ENCODE measurements around the gene ABCC1.
"Not testable (repeated sequence)": the region's sequence is repeated elsewhere in the genome, so short reads cannot be mapped to it uniquely, and the experiment has no call there.

Gene ABCC1

DNA sequence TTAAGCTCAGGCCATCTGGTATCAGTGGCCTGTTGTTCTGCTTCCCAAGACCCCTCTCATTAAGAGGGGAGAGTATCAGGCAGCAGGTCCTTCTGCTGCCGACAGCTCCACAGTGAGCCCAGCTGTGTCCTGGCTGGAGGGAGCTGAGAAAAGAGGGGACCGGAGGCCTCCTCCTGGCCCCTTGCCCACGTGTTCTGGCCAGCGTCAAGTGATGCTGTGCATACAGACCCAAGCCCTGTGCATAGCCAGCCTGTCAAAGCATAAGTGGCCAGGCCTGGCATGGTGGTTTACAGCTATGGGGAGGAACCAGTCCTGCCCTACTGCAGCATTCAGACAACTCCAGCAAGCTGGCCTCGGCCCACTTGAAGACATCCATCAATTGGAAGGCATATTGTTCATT, 225.9 kb downstream of the ABCC1 start:
- Histone ChIP-seq H3K79me2 (ENCODE audit: low read length) (no peaks in the 10 kb centered on the region), H2AFZ (ENCODE audit: low read depth, low read length) (no peak overlapping the region), H3K4me2 (ENCODE audit: low read length) (no peak overlapping the region), H3K4me1 (ENCODE audit: low read length) (peaks cover 13% of the 10 kb centered on the region), H3K27me3 (ENCODE audit: low read depth, low read length) (no peaks in the 10 kb centered on the region), H3K9me3 (ENCODE audit: insufficient read depth, low read length) (peaks cover 6% of the 10 kb centered on the region), H3K27ac (ENCODE audit: low read length) (no peak overlapping the region), H4K20me1 (ENCODE audit: insufficient read depth, low read length) (no peaks in the 10 kb centered on the region), H3K36me3 (replicated peaks; ENCODE audit: low read depth, low read length) (peaks cover 6% of the 10 kb centered on the region), H3K4me3 (ENCODE audit: low read length) (no peak overlapping the region), H3K9ac (ENCODE audit: low read length) (no peak overlapping the region)
- TF ChIP-seq, protein P1, sequence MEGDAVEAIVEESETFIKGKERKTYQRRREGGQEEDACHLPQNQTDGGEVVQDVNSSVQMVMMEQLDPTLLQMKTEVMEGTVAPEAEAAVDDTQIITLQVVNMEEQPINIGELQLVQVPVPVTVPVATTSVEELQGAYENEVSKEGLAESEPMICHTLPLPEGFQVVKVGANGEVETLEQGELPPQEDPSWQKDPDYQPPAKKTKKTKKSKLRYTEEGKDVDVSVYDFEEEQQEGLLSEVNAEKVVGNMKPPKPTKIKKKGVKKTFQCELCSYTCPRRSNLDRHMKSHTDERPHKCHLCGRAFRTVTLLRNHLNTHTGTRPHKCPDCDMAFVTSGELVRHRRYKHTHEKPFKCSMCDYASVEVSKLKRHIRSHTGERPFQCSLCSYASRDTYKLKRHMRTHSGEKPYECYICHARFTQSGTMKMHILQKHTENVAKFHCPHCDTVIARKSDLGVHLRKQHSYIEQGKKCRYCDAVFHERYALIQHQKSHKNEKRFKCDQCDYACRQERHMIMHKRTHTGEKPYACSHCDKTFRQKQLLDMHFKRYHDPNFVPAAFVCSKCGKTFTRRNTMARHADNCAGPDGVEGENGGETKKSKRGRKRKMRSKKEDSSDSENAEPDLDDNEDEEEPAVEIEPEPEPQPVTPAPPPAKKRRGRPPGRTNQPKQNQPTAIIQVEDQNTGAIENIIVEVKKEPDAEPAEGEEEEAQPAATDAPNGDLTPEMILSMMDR (IDR thresholded peaks at IDR 0.05; ENCODE audit: low read depth, low read length) = no peak
- no peak for TF ChIP-seq EZH2phosphoT487 (IDR thresholded peaks at IDR 0.05; ENCODE audit: low read depth)

DNA sequence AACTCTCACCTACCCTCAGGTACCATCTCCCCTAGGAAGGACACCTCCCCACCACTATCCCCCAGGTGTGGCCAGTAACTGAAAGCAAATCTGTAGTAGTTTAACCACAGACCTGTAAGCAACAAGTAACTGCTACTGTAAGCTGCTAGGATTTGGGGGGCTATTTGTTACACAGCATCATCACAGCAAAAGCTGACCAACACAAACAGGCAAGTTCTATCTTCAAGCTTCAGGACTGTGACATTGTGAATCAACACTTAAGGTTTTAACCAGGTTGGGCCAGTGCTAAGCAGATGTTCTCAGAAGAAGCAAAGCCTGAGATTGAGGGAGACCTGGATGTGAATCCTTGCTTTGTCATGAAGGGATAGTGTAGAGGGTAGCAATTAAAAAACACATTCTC, 226.9 kb downstream of the ABCC1 start:
- no peaks in the 10 kb centered on the region for H3K79me2 ChIP-seq (ENCODE audit: low read length)
- no peak overlapping the region for H3K9ac ChIP-seq (ENCODE audit: low read length)
- no peaks in the 10 kb centered on the region for H4K20me1 ChIP-seq (ENCODE audit: insufficient read depth, low read length)
- TF ChIP-seq, protein P1 (IDR thresholded peaks at IDR 0.05; ENCODE audit: low read depth, low read length) = no peak
- no peak for TF ChIP-seq EZH2phosphoT487 (IDR thresholded peaks at IDR 0.05; ENCODE audit: low read depth)
- H2AFZ ChIP-seq (ENCODE audit: low read depth, low read length) = no peak overlapping the region
- peaks cover 6% of the 10 kb centered on the region for H3K36me3 ChIP-seq (replicated peaks; ENCODE audit: low read depth, low read length)
- no peak overlapping the region for H3K27ac ChIP-seq (ENCODE audit: low read length)
- H3K9me3 ChIP-seq (ENCODE audit: insufficient read depth, low read length) = peaks cover 6% of the 10 kb centered on the region
- peaks cover 13% of the 10 kb centered on the region for H3K4me1 ChIP-seq (ENCODE audit: low read length)
- no peak overlapping the region for H3K4me3 ChIP-seq (ENCODE audit: low read length)
- H3K4me2 ChIP-seq (ENCODE audit: low read length) = no peak overlapping the region
- H3K27me3 ChIP-seq (ENCODE audit: low read depth, low read length) = no peaks in the 10 kb centered on the region

DNA sequence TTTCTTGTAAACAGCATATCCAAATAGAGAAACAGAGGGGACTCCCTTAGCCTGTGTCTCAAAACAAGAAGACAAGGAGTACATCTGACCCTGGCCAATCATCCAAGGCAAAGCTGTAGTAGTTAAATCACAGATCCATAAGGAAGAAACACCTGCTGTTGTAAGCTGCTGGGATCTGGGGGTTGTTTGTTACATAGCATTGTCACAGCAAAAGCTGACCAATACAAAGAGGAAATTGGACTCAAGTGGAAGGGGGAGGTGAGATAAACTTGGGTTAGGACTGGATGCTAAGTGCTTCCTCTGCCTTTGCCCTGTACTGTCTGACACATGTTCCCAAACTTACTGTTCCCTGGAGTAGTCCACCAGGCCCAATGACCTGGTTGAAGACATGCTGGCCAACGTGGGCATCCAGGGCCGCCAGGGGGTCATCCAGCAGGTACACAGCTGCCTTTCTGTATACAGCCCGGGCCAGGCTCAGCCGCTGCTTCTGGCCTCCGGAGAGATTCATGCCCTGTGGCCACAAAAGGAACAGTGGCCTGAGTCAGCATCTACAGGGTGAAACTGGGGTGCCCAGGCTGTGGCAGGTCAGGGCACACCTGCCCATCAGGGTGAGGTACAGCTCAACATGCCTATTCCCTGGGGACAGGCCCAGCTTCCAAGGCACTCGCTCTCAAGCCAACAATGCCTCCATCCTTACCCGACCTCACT, 229.2 kb downstream of the ABCC1 start:
- peaks cover 10% of the 10 kb centered on the region for H3K4me1 ChIP-seq (ENCODE audit: low read length)
- no peak overlapping the region for H2AFZ ChIP-seq (ENCODE audit: low read depth, low read length)
- H3K4me3 ChIP-seq (ENCODE audit: low read length) = no peak overlapping the region
- no peaks in the 10 kb centered on the region for H4K20me1 ChIP-seq (ENCODE audit: insufficient read depth, low read length)
- H3K27ac ChIP-seq (ENCODE audit: low read length) = no peak overlapping the region
- H3K9me3 ChIP-seq (ENCODE audit: insufficient read depth, low read length) = peaks cover 6% of the 10 kb centered on the region
- H3K79me2 ChIP-seq (ENCODE audit: low read length) = no peaks in the 10 kb centered on the region
- no peak for TF ChIP-seq EZH2phosphoT487 (IDR thresholded peaks at IDR 0.05; ENCODE audit: low read depth)
- TF ChIP-seq, protein P1 (IDR thresholded peaks at IDR 0.05; ENCODE audit: low read depth, low read length) = no peak
- no peaks in the 10 kb centered on the region for H3K27me3 ChIP-seq (ENCODE audit: low read depth, low read length)
- no peak overlapping the region for H3K4me2 ChIP-seq (ENCODE audit: low read length)
- H3K36me3 ChIP-seq (replicated peaks; ENCODE audit: low read depth, low read length) = peaks cover 6% of the 10 kb centered on the region
- no peak overlapping the region for H3K9ac ChIP-seq (ENCODE audit: low read length)

DNA sequence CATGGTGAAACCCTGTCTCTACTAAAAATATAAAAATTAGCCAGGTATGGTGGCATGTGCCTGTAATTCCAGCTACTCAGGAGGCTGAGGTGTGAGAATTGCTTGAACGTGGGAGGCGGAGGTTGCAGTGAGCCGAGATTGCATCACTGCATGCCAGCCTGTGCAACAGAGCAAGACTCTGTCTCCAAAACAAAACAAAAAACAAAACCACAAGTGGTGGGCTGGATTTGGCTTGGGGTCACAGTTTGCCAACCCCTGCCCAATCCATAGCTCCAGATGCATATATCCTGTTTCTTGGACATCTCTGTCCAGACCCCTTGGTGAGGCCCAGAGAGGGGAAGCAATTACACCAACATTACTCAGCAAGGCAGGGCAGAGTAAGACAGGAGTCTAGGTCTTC, 232.3 kb downstream of the ABCC1 start:
- H3K36me3 ChIP-seq (replicated peaks; ENCODE audit: low read depth, low read length); H3K9ac ChIP-seq (ENCODE audit: low read length); H3K4me3 ChIP-seq (ENCODE audit: low read length); H3K27me3 ChIP-seq (ENCODE audit: low read depth, low read length); H3K9me3 ChIP-seq (ENCODE audit: insufficient read depth, low read length); H2AFZ ChIP-seq (ENCODE audit: low read depth, low read length); H3K27ac ChIP-seq (ENCODE audit: low read length); H3K4me2 ChIP-seq (ENCODE audit: low read length); H4K20me1 ChIP-seq (ENCODE audit: insufficient read depth, low read length); H3K4me1 ChIP-seq (ENCODE audit: low read length); H3K79me2 ChIP-seq (ENCODE audit: low read length): not testable (repeated sequence)
